ENCODE results near the gene MAST4.

The MAST4 gene

DNA sequence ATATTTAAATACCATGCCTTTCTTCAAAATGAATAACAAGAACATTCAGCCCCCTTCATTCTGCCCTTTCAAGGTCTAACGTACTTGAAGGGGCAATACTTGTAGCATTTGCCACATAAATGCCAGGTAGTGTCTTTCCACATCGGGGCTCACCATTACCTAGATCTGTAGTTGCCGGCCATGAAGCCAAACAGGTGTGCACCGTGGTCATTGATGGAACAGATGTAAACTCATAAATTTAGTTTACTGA lies 407.4 kb downstream of the MAST4 start:
- DNase-seq = no peak

DNA sequence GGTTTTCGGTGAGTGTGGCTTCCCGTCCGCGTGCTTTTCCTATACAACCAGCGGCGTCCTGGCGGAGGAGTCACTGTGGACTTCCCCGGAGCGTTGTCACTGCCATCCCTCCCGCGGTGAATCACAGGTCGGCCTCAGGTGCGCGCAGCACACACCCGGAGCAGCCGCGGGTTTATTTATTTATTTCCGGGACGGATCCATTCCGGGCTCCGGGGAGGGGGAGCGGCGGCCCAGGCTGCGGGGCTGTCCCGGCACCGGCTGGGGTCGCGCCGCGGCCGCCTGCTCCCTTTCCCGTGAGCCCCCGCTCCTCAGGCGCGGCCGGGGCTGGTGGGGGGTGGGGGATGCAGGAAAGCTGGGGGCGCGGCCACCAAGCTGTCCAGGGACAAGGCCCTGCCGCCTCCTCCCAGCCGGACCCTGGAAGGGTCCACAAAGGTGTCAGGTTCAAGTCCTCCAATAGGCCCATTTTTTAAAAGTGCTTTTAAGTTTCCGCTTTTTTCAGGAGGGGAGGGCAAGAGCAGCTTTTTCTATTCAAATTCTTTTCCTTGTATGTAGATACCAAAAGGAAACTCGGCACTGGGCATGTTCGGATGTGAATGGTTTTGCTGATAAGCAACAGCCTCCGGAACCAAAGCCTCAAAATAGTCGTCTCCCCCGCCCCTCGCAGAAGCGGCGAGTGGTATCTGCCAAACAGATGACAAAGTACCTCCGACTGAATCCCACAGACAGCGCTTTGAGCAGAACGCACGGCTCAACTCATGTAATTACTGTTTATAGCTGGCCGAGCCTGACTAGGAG lies 407.9 kb downstream of the MAST4 start:
- DNase-seq = peak; percentile 89

DNA sequence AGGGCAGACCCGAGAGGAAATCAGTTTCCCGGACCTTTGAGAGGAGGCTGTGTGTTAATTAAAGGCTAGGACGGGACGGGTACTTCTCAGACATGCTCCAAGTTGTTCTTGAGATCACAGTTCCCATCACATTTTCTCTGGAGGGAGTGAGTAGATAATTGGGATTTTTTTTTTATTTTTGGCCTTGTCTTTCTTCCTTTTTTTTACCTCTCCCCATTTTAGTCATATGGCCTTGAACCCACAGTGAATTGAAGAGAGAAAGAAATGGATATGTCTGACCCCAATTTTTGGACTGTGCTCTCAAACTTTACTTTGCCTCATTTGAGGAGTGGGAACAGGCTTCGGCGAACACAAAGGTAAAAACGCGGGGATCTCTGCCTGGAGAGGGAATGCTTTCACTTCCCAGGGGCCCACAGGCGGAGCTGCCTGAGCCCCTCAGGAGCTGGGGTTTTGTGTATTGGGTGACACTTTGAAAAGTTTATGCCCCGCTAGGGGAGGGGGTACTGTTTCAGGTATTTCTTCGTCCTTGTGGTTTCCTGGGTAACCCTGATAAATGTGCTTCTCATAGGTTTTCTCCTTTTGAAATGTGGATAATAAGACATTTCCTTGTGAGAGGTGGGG lies 408.6 kb downstream of the MAST4 start:
- DNase-seq = no peak

GRCh38 chr5:67005737-67006499 lies 409.7 kb downstream of the MAST4 start:
- no peak for DNase-seq

DNA sequence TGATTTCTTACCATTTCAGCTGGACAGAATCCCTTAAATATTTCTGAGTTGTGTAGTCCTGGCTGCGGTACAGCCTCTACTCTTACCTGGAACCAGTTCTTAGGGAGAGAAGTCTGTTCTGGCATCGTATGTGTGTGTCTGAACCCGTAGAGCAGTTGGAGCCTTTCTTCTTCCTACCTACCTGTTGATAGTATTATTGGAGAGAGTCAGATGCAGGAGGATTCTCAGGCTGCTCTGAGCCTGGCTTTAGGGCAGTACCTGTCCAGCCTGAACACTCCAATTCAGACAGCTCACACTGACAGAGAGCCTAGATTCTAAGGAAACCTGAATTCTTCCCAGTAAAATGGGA lies 410.3 kb downstream of the MAST4 start:
- DNase-seq = no peak

DNA sequence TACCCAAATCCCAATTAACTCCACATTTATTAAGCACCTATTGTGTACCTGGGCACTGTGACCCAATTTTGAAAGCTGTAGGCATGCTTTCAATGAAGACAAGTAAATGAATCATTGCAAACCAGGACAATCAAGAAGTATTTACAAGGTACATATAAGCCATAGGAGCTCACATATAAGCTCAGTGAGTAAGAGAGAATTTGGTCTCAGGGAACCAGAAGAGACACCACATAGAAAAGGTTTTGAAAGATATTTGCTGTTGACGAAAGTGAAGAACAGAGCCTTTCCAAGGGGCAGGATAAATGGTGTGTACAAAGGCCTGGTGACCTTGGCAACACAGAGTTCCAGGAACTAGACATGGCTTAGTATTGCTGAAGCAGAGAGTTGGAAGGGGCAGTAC lies 412.8 kb downstream of the MAST4 start:
- DNase-seq = no peak

GRCh38 chr5:67010684-67011409 lies 414.7 kb downstream of the MAST4 start:
- DNase-seq = no peak

DNA sequence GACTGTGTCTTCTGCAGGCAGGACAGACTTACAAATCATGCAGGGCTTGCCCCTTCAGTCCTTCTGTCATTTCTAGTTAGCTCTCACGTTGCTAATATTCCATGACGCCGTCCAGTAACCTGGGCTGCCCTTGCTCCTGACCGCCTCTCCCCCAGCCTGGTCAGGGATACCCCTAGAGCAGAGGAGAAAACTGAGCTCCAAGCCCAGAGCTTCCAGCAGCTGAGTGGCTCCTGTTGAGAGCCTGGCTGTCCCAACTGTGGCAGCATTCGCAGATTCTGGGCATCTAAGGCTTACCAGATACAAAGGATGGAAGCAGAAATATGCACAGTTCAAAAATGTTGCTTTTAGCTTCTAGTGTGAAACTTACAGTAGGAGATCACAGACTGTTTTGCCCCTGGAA lies 415.2 kb downstream of the MAST4 start:
- no peak for DNase-seq

DNA sequence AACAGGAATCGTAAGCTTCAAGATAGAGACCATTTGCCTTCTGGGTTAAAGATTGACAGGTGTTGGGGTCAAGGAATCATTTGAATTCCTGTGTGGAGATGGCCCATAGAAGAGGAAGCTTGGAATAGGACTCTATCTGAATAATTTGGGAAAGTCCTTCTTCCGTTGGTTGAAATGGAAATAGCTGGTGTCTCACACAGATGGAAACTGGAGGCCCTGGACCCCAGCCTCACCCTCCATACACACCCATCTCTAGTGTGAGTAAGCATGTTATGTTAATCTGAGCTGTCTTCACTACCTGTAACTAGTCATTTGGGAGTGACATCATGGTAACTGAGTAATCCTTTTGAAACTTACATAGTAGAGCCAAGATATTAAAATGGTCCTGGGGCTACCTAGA lies 416.0 kb downstream of the MAST4 start:
- peak; percentile 16 for DNase-seq

DNA sequence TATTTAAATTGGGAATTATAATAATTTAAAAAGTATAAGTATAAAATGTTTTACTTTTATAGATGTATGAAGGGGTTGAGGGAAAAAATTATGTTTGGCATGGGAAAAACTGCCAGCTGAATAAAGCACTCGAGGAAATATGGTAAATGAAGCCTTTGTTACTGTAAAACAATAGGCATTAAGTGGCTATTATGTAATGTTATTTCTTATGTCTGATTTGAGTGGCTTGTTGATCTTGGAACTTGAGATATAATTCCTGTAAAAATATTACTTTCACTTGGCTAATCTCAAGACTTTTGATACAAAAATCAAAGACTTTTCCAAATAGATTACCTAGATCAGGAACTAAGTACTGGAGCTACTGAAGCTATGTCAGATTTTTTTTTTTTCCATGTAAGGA lies 417.5 kb downstream of the MAST4 start:
- no peak for DNase-seq

DNA sequence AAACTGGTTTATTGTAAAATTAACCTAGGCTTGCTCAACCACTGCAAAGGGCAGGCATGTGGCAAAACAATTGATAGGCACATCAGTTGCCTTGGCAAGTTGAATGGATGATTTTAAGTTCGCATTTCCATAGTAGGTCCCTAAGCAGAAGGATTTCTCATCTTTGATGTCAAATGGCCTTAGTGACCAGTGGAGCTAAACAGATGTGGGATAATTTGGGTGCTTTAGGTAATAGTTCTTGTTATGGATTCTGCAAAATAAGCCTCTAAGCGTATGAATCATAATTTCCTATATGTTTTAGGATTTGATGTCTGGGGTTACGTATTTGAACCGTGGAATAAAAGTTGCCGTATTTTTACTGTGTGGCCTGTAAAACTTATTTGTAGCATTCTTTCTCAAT lies 418.0 kb downstream of the MAST4 start:
- no peak for DNase-seq

DNA sequence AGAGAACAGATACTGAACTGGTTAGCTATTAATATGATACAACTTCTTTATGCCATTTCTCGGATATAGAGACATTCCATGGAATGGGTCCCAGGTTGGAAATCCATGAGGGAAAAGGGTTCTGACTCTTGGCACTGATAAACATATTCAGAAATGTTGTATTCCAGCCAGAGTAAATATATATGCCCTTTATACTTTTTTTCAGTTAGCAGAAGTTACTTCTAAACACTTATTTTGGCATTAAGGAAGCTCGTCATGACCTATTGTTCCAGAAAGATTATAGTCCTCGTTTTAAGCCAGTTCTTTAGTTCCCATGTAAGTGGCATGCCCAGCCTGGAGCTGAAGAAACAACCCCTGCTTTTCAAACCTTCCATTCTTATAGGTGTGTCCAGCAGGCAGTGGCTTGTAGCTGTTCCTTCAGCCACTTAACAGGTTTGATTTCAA lies 418.8 kb downstream of the MAST4 start:
- DNase-seq = no peak

DNA sequence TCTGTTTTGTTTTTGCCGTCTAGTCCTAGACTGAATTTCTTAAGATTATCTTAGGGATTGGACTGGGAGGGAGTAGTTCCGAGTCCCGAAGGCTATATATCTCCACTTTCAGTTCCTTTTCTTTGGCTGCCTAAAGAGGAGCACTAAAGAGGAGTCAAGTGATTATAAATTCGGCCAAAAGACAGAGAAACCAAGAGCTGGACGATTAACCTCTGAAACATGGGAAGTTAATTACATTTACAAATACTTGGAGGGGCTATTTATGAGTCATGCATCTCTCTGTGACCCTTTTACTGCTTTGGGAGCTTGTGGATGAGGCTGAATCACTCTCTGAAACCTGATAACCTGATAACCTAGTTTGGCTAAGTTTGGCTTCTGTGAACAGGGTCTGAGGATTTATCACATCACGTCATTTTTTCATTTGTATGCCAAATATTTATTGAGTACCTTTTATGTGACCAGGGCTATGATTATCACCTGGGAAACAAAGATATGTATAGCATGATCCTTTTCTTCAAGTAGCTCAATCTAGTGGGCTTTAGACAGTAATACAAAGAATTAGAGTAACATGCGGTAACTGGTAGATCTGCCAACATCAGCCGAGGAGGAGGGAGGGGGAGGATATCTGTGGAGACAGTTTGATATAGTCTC lies 419.5 kb downstream of the MAST4 start:
- no peak for DNase-seq

GRCh38 chr5:67019065-67019845 lies 423.1 kb downstream of the MAST4 start:
- no peak for DNase-seq

- no peak for DNase-seq
Observed at GRCh38 chr5:67020096-67020615, 424.0 kb downstream of the MAST4 start.

DNA sequence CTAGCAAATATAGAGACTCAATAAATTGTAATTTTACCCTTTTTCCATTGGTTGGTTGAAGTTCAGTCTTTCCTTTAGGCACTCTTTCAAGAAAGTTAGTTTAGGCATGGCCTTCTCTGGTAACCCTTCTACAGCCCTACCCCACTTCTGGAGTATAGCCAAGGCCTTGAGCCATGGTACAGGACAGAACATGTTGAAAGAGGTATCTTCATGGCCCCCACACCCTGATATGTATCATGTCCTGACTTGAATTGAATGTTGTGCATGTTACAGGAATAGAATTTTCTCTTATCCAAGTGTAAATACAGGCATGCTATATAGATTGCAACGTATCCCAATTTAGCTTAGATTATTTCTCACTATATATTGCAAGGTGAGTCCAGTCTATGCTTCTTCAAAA lies 424.8 kb downstream of the MAST4 start:
- no peak for DNase-seq

- DNase-seq = no peak
Observed at GRCh38 chr5:67021521-67021920, 425.3 kb downstream of the MAST4 start.

GRCh38 chr5:67021962-67022361 lies 425.8 kb downstream of the MAST4 start:
- DNase-seq = no peak

DNA sequence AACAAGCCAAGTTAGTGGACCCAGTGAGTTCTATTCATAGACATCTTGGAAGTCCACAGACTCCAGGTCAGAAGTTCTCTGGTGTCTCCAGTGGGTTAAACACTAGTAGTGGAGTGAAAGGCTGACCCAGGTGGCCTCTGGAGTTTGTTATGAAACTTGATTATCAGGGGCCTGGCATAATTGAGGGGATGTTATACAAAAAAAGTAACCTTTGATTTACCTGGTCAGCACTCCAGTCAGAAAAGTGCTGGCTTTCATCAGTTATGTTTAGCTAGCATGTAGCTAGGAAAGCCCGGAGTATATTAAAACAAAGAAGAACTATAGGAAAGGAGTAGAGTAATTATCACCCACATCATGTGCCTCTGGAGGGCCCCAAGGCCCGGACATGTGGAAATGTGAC lies 429.3 kb downstream of the MAST4 start:
- no peak for DNase-seq

GRCh38 chr5:67026278-67026677 lies 430.1 kb downstream of the MAST4 start:
- no peak for DNase-seq

GRCh38 chr5:67027171-67027570 lies 431.0 kb downstream of the MAST4 start:
- no peak for DNase-seq

DNA sequence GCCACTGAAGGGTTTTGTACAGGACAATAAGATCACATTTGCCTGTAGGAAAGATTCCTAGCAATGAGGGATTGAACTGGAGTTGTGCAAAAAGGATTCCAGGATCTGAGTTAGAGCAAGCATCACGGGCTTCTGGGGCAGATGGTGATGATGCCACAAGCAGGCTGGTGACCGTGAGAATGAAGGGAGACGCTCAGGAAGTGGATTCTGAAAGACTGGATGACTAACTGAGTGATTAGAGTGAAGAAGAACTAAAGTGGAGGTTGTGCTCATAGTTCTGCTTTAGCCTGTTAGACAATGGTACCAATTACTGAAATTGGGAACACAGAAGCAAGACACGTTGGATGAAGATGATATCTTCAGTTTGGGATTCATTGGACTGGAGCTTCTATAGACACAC lies 432.2 kb downstream of the MAST4 start:
- no peak for DNase-seq
